AG09319 (cell line): ENCODE results near the gene XRCC2.

ENCODE experiments used
- DNase-seq: peaks from one replicate; pipeline ENCODE4 v3.0.0-alpha.2; 2010; ENCODE audit warnings: low read depth; ENCODE audit errors: extremely low read depth
- CTCF ChIP-seq: IDR thresholded peaks from 2 replicates; pipeline ENCODE4 v1.5.1; 2011; ENCODE audit warnings: low read depth, mild to moderate bottlenecking, inconsistent platforms, low read length, moderate library complexity

XRCC2 gene

GRCh38 chr7:152621426-152621825 is 54.5 kb downstream of the XRCC2 start:
- no peak for DNase-seq
- TF ChIP-seq CTCF, result no peak

- DNase-seq, result no peak
- no peak for TF ChIP-seq CTCF
Measured at GRCh38 chr7:152619027-152619739, 56.8 kb downstream of the XRCC2 start.

GRCh38 chr7:152618427-152618826 is 57.5 kb downstream of the XRCC2 start:
- no peak for DNase-seq
- TF ChIP-seq CTCF, result no peak

GRCh38 chr7:152617056-152617455 is 58.9 kb downstream of the XRCC2 start:
- TF ChIP-seq CTCF, result no peak
- DNase-seq, result no peak

GRCh38 chr7:152615031-152615741 is 60.8 kb downstream of the XRCC2 start:
- no peak for DNase-seq
- no peak for TF ChIP-seq CTCF

- no peak for DNase-seq
- no peak for TF ChIP-seq CTCF
Measured at GRCh38 chr7:152608656-152609055, 67.3 kb downstream of the XRCC2 start.

- DNase-seq, result no peak
- no peak for TF ChIP-seq CTCF
Measured at GRCh38 chr7:152608208-152608607, 67.7 kb downstream of the XRCC2 start.
